ENCODE data around the gene RBMS1. TPM values are rescaled to one million over a fixed set of nuclear protein-coding genes. Genes with fewer than 3 reads are reported as not detected.

RBMS1 gene
- total RNA-seq, 1 donor from 2014 or later = 148 TPM

GRCh38 chr2:160253440-160254188, 240.0 kb downstream of the RBMS1 start:
- peaks cover 3% of the 10 kb centered on the region for H3K9me3 Mint-ChIP-seq (ENCODE audit: unreplicated experiment)
- Histone ChIP-seq H3K27ac (ENCODE audit: low read depth, low read length) (no peak overlapping the region), H3K36me3 (ENCODE audit: insufficient read depth, low read length) (no peaks in the 10 kb centered on the region), H3K79me2 (ENCODE audit: insufficient read depth, low read length) (no peaks in the 10 kb centered on the region), H3K4me2 (ENCODE audit: low read length) (peak overlapping the region; percentile 11), H3K9me3 (ENCODE audit: insufficient read depth, low read depth, low read length) (no peaks in the 10 kb centered on the region), H3K27me3 (ENCODE audit: insufficient read depth, low read length) (no peaks in the 10 kb centered on the region), H3K4me3 (ENCODE audit: insufficient read depth, low read depth, low read length) (no peak overlapping the region), H3K9ac (ENCODE audit: low read length) (no peak overlapping the region), H2AFZ (ENCODE audit: low read depth, low read length) (no peak overlapping the region), H3K4me1 (ENCODE audit: insufficient read depth, low read length) (peaks cover 4% of the 10 kb centered on the region), H4K20me1 (ENCODE audit: insufficient read depth, low read length) (no peaks in the 10 kb centered on the region)
- peaks cover 29% of the 10 kb centered on the region for H3K4me1 Mint-ChIP-seq (ENCODE audit: low read depth, unreplicated experiment)
- FAIRE-seq (no peak), DNase-seq (ENCODE audit: low read depth) (peak; percentile 37)
- peaks cover 2% of the 10 kb centered on the region for H3K36me3 Mint-ChIP-seq (ENCODE audit: low read depth, unreplicated experiment)
- TF ChIP-seq CTCF (IDR thresholded peaks at IDR 0.05; ENCODE audit: insufficient read depth, low read depth, low read length) = no peak
- TF ChIP-seq EZH2 (IDR thresholded peaks at IDR 0.05; ENCODE audit: insufficient read depth, low read length) = no peak
- H3K4me3 Mint-ChIP-seq (ENCODE audit: unreplicated experiment) = no peak overlapping the region
- peak overlapping the region; percentile 3 for H3K27ac Mint-ChIP-seq (ENCODE audit: unreplicated experiment)
- no peaks in the 10 kb centered on the region for H3K27me3 Mint-ChIP-seq (ENCODE audit: low read depth, unreplicated experiment)

GRCh38 chr2:160252900-160253299, 240.7 kb downstream of the RBMS1 start:
- H3K9me3 ChIP-seq (ENCODE audit: insufficient read depth, low read depth, low read length) = no peaks in the 10 kb centered on the region
- H4K20me1 ChIP-seq (ENCODE audit: insufficient read depth, low read length) = no peaks in the 10 kb centered on the region
- peak overlapping the region; percentile 19 for H3K27ac Mint-ChIP-seq (ENCODE audit: unreplicated experiment)
- FAIRE-seq (no peak), DNase-seq (ENCODE audit: low read depth) (no peak)
- TF ChIP-seq EZH2 (IDR thresholded peaks at IDR 0.05; ENCODE audit: insufficient read depth, low read length) = no peak
- no peak for TF ChIP-seq CTCF (IDR thresholded peaks at IDR 0.05; ENCODE audit: insufficient read depth, low read depth, low read length)
- H3K4me3 ChIP-seq (ENCODE audit: insufficient read depth, low read depth, low read length) = no peak overlapping the region
- H3K27me3 ChIP-seq (ENCODE audit: insufficient read depth, low read length) = no peaks in the 10 kb centered on the region
- no peaks in the 10 kb centered on the region for H3K36me3 ChIP-seq (ENCODE audit: insufficient read depth, low read length)
- no peak overlapping the region for H3K4me2 ChIP-seq (ENCODE audit: low read length)
- peaks cover 30% of the 10 kb centered on the region for H3K4me1 Mint-ChIP-seq (ENCODE audit: low read depth, unreplicated experiment)
- peaks cover 4% of the 10 kb centered on the region for H3K4me1 ChIP-seq (ENCODE audit: insufficient read depth, low read length)
- H3K9ac ChIP-seq (ENCODE audit: low read length) = no peak overlapping the region
- no peaks in the 10 kb centered on the region for H3K79me2 ChIP-seq (ENCODE audit: insufficient read depth, low read length)
- no peak overlapping the region for H3K27ac ChIP-seq (ENCODE audit: low read depth, low read length)
- H3K27me3 Mint-ChIP-seq (ENCODE audit: low read depth, unreplicated experiment) = no peaks in the 10 kb centered on the region
- peaks cover 2% of the 10 kb centered on the region for H3K9me3 Mint-ChIP-seq (ENCODE audit: unreplicated experiment)
- no peak overlapping the region for H2AFZ ChIP-seq (ENCODE audit: low read depth, low read length)
- no peaks in the 10 kb centered on the region for H3K36me3 Mint-ChIP-seq (ENCODE audit: low read depth, unreplicated experiment)
- no peak overlapping the region for H3K4me3 Mint-ChIP-seq (ENCODE audit: unreplicated experiment)

GRCh38 chr2:160252278-160252887, 241.2 kb downstream of the RBMS1 start:
- Histone ChIP-seq H3K9ac (ENCODE audit: low read length) (no peak overlapping the region), H4K20me1 (ENCODE audit: insufficient read depth, low read length) (no peaks in the 10 kb centered on the region), H3K4me1 (ENCODE audit: insufficient read depth, low read length) (peaks cover 3% of the 10 kb centered on the region), H3K27me3 (ENCODE audit: insufficient read depth, low read length) (no peaks in the 10 kb centered on the region), H3K4me3 (ENCODE audit: insufficient read depth, low read depth, low read length) (no peak overlapping the region), H3K79me2 (ENCODE audit: insufficient read depth, low read length) (no peaks in the 10 kb centered on the region), H3K4me2 (ENCODE audit: low read length) (no peak overlapping the region), H3K36me3 (ENCODE audit: insufficient read depth, low read length) (no peaks in the 10 kb centered on the region), H2AFZ (ENCODE audit: low read depth, low read length) (no peak overlapping the region), H3K27ac (ENCODE audit: low read depth, low read length) (no peak overlapping the region), H3K9me3 (ENCODE audit: insufficient read depth, low read depth, low read length) (no peaks in the 10 kb centered on the region)
- no peaks in the 10 kb centered on the region for H3K27me3 Mint-ChIP-seq (ENCODE audit: low read depth, unreplicated experiment)
- H3K27ac Mint-ChIP-seq (ENCODE audit: unreplicated experiment) = peak overlapping the region; percentile 19
- FAIRE-seq (peak; percentile 79), DNase-seq (ENCODE audit: low read depth) (no peak)
- H3K36me3 Mint-ChIP-seq (ENCODE audit: low read depth, unreplicated experiment) = no peaks in the 10 kb centered on the region
- H3K4me3 Mint-ChIP-seq (ENCODE audit: unreplicated experiment) = no peak overlapping the region
- TF ChIP-seq CTCF (IDR thresholded peaks at IDR 0.05; ENCODE audit: insufficient read depth, low read depth, low read length) (peak; percentile 76), EZH2 (IDR thresholded peaks at IDR 0.05; ENCODE audit: insufficient read depth, low read length) (no peak)
- peaks cover 29% of the 10 kb centered on the region for H3K4me1 Mint-ChIP-seq (ENCODE audit: low read depth, unreplicated experiment)
- peaks cover 2% of the 10 kb centered on the region for H3K9me3 Mint-ChIP-seq (ENCODE audit: unreplicated experiment)
